K562 (cell line): Measurements from ENCODE around the gene ATRNL1. TPM values are rescaled to one million over a fixed set of nuclear protein-coding genes. Genes with fewer than 3 reads are reported as not detected.
"Not testable (repeated sequence)": the region's sequence is repeated elsewhere in the genome, so short reads cannot be mapped to it uniquely, and the experiment has no call there.

Experiments
- ATAC-seq: fragments of 200-7000 bp; cut with Tn5 transposase; 3 replicates; pipeline ENCODE4 v1.9.1; 2020; ENCODE audit warnings: moderate library complexity
- BruUV-seq: library from RNA; stranded (reverse); fragments of 400-500 nt; replicated peaks from 2 replicates; lab custom pipeline; 2021; lab: Mats Ljungman, UMichigan
- CTCF ChIA-PET: fragments of 300-600 bp; formaldehyde crosslinking; extraction: SDS; loops from one replicate; lab custom pipeline; 2021; ENCODE audit warnings: low intra/inter-chr PET ratio; lab: Yijun Ruan, JAX
- POLR2A ChIA-PET: fragments of 300-600, 350-650 bp; sonication (Branson Sonifier 250); formaldehyde crosslinking; extraction: SDS; loops from one replicate; lab custom pipeline; 2021; ENCODE audit warnings: antibody characterized with exemption, inconsistent platforms; lab: Yijun Ruan, JAX
- DNase-seq, 4 experiments: peaks; one replicate each; pipeline versions ENCODE4 v3.0.0 to v3.0.0-alpha.2; 2011 to 2018; ENCODE audit warnings: low spot score in 3 of 4, mixed read lengths in 3 of 4; ENCODE audit errors: extremely low read depth in 1 of 4
- FAIRE-seq: peaks from 2 replicates; lab custom pipeline; 2011; peaks lifted over from hg19 to GRCh38; lab: Jason Lieb, UNC
- H2AFZ ChIP-seq: 2 replicates; pipeline ENCODE4 v1.6.0; 2011; ENCODE audit warnings: low read depth, low read length, control low read depth, inconsistent platforms
- H3K27ac ChIP-seq: fragments of 200-600 bp; 3 replicates; pipeline ENCODE4 v1.8.0; 2011; ENCODE audit warnings: low read depth, mild to moderate bottlenecking, control low read depth, inconsistent platforms, low read length, moderate library complexity, mixed read lengths; ENCODE audit errors: extremely low read depth
- H3K27me3 ChIP-seq, 2 experiments: fragments of 300-600 bp in 1 of 2; 2 replicates in 1 of 2; 3 replicates in 1 of 2; pipeline versions ENCODE4 v1.6.0 to v1.8.0; 2011; ENCODE audit warnings: inconsistent platforms in 2 of 2, low read length in 2 of 2, mild to moderate bottlenecking in 1 of 2, mixed read lengths in 1 of 2, moderate library complexity in 1 of 2; ENCODE audit not compliant: control insufficient read depth in 2 of 2, insufficient read depth in 2 of 2
- H3K36me3 ChIP-seq: fragments of 300-600 bp; 3 replicates; pipeline ENCODE4 v1.8.0; 2011; ENCODE audit warnings: mild to moderate bottlenecking, low read length, inconsistent platforms; ENCODE audit not compliant: control insufficient read depth, insufficient read depth
- H3K4me1 ChIP-seq, 2 experiments: fragments of 200-600 bp in 1 of 2; replicated peaks in 1 of 2; 2 replicates in 1 of 2; 3 replicates in 1 of 2; pipeline versions ENCODE4 v1.5.1 to v1.8.0; 2011; ENCODE audit warnings: inconsistent platforms in 2 of 2, low read length in 2 of 2, mild to moderate bottlenecking in 1 of 2, mixed read lengths in 1 of 2, moderate library complexity in 1 of 2; ENCODE audit not compliant: control insufficient read depth in 2 of 2, insufficient read depth in 2 of 2
- H3K4me2 ChIP-seq: 2 replicates; pipeline ENCODE4 v1.6.1; 2011; ENCODE audit warnings: low read length, control low read depth, inconsistent platforms, mixed read lengths; ENCODE audit not compliant: insufficient read depth
- H3K4me3 ChIP-seq: fragments of 200-600 bp; sonication (generic), shearing (Covaris generic); 2 replicates; pipeline ENCODE4 v1.5.1; 2016; ENCODE audit warnings: control low read depth, inconsistent platforms
- H3K79me2 ChIP-seq: fragments of 200-600 bp; 3 replicates; pipeline ENCODE4 v1.8.0; 2011; ENCODE audit warnings: low read length, inconsistent platforms; ENCODE audit not compliant: control insufficient read depth, insufficient read depth
- H3K9ac ChIP-seq, 2 experiments: 2 replicates each; pipeline versions ENCODE4 v1.6.0 to v1.6.1; 2011; ENCODE audit warnings: low read depth in 2 of 2, low read length in 2 of 2, control low read depth in 1 of 2, inconsistent platforms in 1 of 2, mild to moderate bottlenecking in 1 of 2, mixed read lengths in 1 of 2; ENCODE audit not compliant: insufficient read depth in 1 of 2
- H3K9me1 ChIP-seq: one replicate; pipeline ENCODE4 v1.6.0; 2011; ENCODE audit warnings: inconsistent platforms, mild to moderate bottlenecking, low read length, moderate library complexity; ENCODE audit not compliant: control insufficient read depth, insufficient read depth
- H3K9me3 ChIP-seq: replicated peaks from 2 replicates; pipeline ENCODE4 v1.5.1; 2011; ENCODE audit warnings: low read depth, low read length, inconsistent platforms; ENCODE audit not compliant: control insufficient read depth, insufficient read depth
- H4K20me1 ChIP-seq: replicated peaks from 2 replicates; pipeline ENCODE4 v1.6.1; 2011; ENCODE audit warnings: low read length, inconsistent platforms, mixed read lengths; ENCODE audit not compliant: control insufficient read depth, insufficient read depth
- CUX1 ChIP-seq: fragments of 200-800 bp; sonication (Bioruptor generic); IDR thresholded peaks from 2 replicates; pipeline ENCODE4 v1.6.1; 2016; ENCODE audit warnings: missing genetic modification characterization, missing compliant biosample characterization
- PCBP1 ChIP-seq: fragments of 200-400 bp; formaldehyde crosslinking; IDR thresholded peaks from 2 replicates; pipeline ENCODE4 v1.6.1; 2018; ENCODE audit warnings: mild to moderate bottlenecking, low read depth, low read length; ENCODE audit not compliant: poor library complexity, severe bottlenecking
- RAD21 ChIP-seq, 2 experiments: fragments of 250-450 bp in 1 of 2; fragments of 450-650 bp in 1 of 2; sonication (Bioruptor Pico) in 1 of 2; formaldehyde crosslinking in 1 of 2; IDR thresholded peaks in 1 of 2; conservative IDR thresholded peaks in 1 of 2; 2 replicates each; pipeline versions ENCODE4 v1.4.0 to v1.8.0; 2020 to 2022; ENCODE audit warnings: mild to moderate bottlenecking in 2 of 2, moderate library complexity in 1 of 2
- ZNF316 ChIP-seq: fragments of 450-650 bp; IDR thresholded peaks from 2 replicates; pipeline ENCODE4 v1.6.1; 2016
- WGBS: fragments of 100-300 bp; shearing (Covaris generic); methylation state at CpG from one replicate; pipeline ENCODE4 v1.1.6; 2016; ENCODE audit warnings: low coverage, mixed read lengths; ENCODE audit not compliant: insufficient coverage; ENCODE audit errors: missing lambda C conversion rate; 5-methylcytosine and 5-hydroxymethylcytosine counted together
- in situ Hi-C: fragments of 300-500 bp; cut with MboI; formaldehyde crosslinking; loops from 4 replicates; pipeline ENCODE4 v1.15.0; 2018; ENCODE audit warnings: inconsistent platforms, mixed read lengths
- intact Hi-C: fragments of 100-400 bp; cut with micrococcal nuclease; formaldehyde crosslinking; loops from 2 replicates; pipeline ENCODE4 v1.14.2; 2022
- polyA plus RNA-seq, 8 experiments: library from polyadenylated mRNA; depleted of rRNA in 4 of 8; stranded (reverse) in 5 of 8; unstranded in 3 of 8; fragments of >200 nt; fragmentation: Nextera tagmentation in 2 of 8; fragmentation: Illumina TruSeq in 1 of 8; extraction: Ambion mirVana in 2 of 8; extraction: Trizol in 1 of 8; gene quantifications; 2 replicates each; pipeline versions ENCODE4 v1.2.1 to v1.2.3, GENCODE V29; 2011 to 2014; ENCODE audit warnings: inconsistent platforms in 1 of 8, missing spikeins in 1 of 8
- total RNA-seq, 7 experiments: library from RNA; depleted of rRNA in 6 of 7; stranded (reverse); fragments of >200 nt in 6 of 7; fragmentation: Illumina TruSeq in 2 of 7; extraction: Trizol in 2 of 7; gene quantifications; 2 replicates each; pipeline versions ENCODE4 v1.2.1 to v1.2.3, GENCODE V29; 2011 to 2021; ENCODE audit warnings: low replicate concordance in 1 of 7

The ATRNL1 gene
- total and polyA plus RNA-seq, 9 of the 15 experiments (the other 6 are each of a cell fraction or from before 2014, with no cell fraction given), result 0.18 TPM; not detected in 8

DNA sequence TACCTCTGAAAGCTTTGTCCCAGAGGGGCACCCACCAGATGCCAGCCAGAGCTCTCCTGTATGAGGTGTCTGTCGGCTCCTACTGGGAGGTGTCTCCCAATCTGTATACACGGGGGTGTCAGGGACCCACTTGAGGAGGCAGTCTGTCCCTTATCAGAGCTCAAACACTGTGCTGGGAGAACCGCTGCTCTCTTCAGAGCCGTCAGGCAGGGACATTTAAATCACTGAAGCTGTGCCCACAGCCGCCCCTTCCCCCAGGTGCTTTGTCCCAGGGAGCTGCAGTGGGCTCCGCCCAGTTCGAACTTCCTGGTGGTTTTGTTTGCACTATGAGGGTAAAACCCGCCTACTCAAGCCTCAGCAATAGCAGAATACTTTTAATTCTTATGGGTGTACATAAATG is 665.3 kb downstream of the ATRNL1 start:
- ATAC-seq, H3K9me1 ChIP-seq, H3K4me3 ChIP-seq, H3K9ac ChIP-seq, CTCF ChIA-PET, H3K27me3 ChIP-seq, DNase-seq, in situ Hi-C loops, H3K4me1 ChIP-seq, POLR2A ChIA-PET, intact Hi-C loops, BruUV-seq, H4K20me1 ChIP-seq, FAIRE-seq, H3K27ac ChIP-seq, H3K79me2 ChIP-seq, H2AFZ ChIP-seq, H3K36me3 ChIP-seq, H3K9me3 ChIP-seq, H3K4me2 ChIP-seq: not testable (repeated sequence)
- WGBS, result 0% methylated on average over 4 of the region's 8 CpGs

DNA sequence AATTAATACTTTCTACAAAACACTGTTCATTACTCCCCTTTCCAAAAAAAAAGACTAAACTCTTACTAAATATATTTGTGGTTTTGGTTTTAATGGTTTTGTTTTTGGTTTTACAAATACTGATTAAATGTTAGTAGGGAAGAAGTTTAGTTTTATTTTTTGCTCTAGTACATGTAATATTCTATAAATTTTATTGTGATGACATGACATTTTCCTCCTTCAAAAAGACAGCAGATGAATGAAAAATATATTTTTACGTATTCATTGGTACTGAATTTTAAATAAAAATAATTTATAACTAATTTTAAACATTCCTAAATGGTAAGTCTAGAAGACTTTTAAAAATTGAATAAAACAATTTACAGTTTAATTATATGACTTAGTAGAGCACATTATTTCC is 667.0 kb downstream of the ATRNL1 start:
- ChIA-PET CTCF (no interaction called here), POLR2A (no interaction called here)
- Histone ChIP-seq H3K9me3 (no peaks in the 10 kb centered on the region), H2AFZ (no peak overlapping the region), H3K9ac (no peak overlapping the region), H3K9me1 (no peaks in the 10 kb centered on the region), H3K4me2 (no peak overlapping the region), H4K20me1 (no peaks in the 10 kb centered on the region), H3K27me3 (no peaks in the 10 kb centered on the region), H3K79me2 (no peaks in the 10 kb centered on the region), H3K36me3 (no peaks in the 10 kb centered on the region), H3K27ac (no peak overlapping the region), H3K4me1 (no peaks in the 10 kb centered on the region), H3K4me3 (no peak overlapping the region)
- DNase-seq (no peak), FAIRE-seq (no peak), ATAC-seq (no peak)
- TF ChIP-seq PCBP1 (no peak), ZNF316 (peak; percentile 65), CUX1 (no peak), RAD21 (CRISPR knock-in tag; conservative IDR thresholded peaks at IDR 0.05 in 1 of 2, IDR thresholded peaks at IDR 0.05 in 1 of 2) (no peak)
- BruUV-seq, result no TSS peak
- in situ Hi-C loops, result no loop called here
- intact Hi-C loops, result no loop called here
- WGBS, result 15% methylated on average over 1 of the region's 1 CpG
